Measurements from ENCODE around the gene OBSCN.
A peak's percentile ranks its signal among the peaks of the same experiment; 100 is the strongest.
"Not testable (repeated sequence)": the region's sequence is repeated elsewhere in the genome, so short reads cannot be mapped to it uniquely, and the experiment has no call there.

OBSCN gene

DNA sequence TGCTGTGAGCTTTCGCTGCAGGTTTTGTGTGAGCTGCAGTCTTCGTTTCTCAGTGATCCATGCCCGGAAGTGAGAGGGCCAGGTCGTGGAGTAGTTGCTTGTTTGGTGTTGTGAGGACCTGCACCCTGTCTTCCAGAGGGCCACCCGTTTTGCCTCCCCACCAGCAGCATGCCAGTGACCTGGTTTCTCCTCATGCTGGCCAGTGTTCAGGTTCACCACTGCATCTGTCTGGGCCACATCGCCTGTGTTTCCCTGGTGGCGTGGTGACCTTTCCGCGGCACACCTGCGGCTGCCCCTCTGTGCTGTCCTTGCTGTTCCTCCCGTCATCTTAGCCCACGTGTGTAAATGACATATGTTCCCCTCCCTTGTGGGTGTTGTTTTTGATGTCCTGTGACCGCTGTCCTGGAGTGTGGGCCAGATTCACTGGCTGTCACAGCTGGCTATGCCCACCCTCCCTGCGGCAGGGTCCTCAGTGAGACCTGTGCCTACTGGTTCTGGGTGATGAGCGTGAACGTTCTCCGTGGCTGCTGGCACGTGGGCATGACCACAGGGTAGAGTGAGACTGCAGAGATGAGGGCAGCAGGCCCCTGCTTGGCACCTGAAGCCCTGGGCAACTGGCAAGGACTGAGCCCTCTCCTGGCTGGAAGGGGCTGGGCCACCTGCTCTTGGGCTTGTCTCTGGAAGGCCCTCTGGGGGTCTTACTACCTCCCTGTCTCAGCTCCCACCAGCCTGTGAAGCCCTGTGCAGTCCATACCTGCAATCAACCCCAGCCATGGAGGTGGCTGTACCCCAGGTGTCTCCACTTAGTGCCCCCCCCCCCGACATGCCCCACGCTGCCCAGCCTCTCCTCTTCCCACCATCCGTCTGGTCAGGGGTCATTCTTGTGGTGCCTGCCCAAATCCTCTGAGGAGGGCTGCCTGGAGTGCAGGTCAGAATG, 35.0 kb upstream of the OBSCN start:
- no peak for DNase-seq

GRCh38 chr1:228173528-228174481, 34.0 kb upstream of the OBSCN start:
- DNase-seq, result not testable (repeated sequence)

DNA sequence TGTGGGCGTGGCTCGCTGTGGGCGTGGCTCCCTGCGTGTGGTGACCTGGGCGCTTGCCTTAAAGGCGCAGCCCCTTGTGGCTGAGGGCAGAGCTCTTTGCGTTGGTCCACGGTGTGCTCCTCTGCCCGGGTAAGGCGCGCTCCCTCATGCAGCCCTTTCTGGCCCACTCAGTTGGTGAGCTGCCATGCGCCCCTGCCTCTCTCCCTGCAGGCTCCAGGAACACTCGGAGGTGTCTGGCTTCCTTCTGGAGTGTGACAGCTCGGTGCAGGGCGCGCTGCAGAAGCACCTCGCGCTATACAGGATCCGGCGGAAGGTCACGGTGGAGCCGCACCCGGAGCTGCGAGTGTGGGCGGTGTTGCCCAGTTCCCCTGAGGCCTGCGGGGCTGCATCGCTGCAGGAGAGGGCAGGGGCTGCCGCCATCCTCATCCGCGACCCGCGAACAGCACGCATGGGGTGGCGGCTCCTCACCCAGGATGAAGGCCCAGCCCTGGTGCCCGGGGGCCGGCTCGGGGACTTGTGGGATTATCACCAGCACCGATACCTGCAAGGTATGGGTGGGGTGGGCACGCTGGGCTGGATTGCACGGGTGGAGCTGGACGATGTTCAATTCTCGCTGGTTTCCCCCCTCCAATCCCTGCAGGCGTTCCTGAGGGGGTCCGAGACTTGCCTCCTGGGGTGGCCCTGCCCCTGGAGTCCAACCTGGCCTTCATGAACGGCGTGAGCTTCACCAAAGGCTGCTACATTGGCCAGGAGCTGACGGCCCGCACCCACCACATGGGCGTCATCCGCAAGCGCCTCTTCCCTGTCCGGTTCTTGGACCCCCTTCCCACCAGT, 33.1 kb upstream of the OBSCN start:
- no peak for DNase-seq

GRCh38 chr1:228175316-228176023, 32.4 kb upstream of the OBSCN start:
- no peak for DNase-seq

- no peak for DNase-seq
These were observed 31.8 kb upstream of the OBSCN start for GRCh38 chr1:228176024-228176395.

DNA sequence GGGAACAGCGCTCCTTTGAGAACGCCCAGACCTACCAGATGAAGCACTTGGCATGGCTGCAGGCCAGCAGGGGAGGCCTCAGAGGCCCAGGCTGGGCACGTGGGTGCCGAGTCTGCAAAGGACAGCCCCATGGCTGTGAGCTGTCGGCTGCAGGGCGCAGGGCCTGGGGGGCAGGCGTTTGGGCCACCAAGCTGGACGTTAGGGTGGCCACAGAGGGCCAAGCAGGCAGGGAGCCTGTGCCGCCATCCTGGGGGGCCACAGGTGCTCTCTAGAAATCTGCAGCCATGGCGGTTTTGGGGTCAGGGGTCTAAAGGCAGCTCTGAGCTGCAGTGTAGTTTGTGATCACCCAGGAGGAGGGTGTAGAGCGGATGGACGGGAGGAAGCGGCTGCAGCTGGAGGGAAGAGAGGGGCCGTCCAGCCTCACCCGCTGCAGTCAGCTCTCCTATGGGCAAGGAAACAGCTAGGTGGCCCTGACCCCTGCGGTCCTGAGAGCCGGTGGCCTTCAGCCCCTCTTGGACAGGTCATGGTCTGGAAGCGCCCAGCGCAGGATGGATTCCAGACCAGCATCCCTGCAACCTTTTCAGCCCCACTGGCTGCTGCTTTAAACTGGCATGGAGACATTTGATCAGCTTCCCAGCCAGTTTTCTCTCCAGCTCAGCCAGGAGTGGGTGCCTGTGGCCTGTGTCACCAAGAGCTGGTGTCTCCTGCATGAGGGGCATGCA, 31.2 kb upstream of the OBSCN start:
- DNase-seq, result no peak

DNA sequence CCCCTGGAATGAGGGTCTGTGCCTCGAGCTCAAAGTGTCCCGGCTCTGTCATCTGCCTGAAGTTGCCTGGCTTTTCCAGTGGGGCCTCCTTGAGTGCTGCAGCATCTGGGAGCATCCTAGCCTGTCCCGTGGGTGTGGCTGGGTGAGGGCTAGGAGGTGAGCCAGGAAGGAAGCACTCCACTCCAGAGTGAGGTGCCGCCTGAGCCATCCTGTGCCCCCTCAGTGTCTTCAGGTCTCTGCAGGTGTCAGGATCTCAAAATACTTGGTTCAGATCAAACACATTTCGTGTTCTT, 30.7 kb upstream of the OBSCN start:
- no peak for DNase-seq

DNA sequence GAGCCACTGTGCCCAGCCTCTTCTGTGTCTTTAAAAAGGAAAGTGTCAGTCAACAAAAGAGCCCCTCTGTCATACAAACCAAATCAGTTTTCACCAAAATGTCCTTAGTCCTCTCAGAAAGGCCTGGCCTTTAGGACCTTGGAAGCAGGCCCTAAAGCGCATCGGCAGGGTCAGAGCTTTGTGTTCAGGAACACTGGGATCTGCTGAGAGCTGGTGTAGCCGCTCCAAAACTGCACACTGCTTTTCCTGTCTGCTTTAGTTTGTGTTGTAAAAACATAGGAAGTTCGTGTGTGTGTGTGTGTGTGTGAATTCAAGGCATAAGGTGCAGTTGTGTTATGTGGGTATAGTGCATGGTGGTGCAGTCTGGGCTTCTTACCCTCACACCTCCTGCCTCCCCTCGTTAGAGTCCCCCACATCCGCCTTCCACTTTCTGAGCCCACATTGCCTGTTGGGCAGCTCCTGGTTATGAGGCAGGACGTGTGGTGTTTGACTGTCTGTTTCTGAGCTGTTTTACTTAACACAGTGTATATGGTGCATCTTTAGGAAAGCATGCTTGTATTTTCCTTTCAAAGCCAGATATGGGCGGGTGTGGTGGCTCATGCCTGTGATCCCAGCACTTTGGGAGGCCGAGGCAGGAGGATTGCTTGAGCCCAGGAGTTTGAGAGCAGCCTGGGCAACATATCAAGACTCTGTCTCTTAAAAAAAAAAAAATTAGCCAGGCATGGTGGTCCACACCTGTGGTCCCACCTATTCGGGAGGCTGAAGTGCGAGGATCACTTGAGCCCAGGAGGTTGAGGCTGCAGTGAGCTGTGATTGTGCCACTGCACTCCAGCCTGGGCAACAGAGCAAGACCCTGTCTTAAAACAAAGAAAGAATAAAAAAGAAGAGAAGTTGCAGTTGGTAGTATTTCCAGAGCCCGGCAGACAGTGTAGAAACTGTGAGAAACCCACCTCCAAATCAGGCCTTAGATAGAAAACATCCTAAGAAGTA, 29.8 kb upstream of the OBSCN start:
- DNase-seq, result no peak

DNA sequence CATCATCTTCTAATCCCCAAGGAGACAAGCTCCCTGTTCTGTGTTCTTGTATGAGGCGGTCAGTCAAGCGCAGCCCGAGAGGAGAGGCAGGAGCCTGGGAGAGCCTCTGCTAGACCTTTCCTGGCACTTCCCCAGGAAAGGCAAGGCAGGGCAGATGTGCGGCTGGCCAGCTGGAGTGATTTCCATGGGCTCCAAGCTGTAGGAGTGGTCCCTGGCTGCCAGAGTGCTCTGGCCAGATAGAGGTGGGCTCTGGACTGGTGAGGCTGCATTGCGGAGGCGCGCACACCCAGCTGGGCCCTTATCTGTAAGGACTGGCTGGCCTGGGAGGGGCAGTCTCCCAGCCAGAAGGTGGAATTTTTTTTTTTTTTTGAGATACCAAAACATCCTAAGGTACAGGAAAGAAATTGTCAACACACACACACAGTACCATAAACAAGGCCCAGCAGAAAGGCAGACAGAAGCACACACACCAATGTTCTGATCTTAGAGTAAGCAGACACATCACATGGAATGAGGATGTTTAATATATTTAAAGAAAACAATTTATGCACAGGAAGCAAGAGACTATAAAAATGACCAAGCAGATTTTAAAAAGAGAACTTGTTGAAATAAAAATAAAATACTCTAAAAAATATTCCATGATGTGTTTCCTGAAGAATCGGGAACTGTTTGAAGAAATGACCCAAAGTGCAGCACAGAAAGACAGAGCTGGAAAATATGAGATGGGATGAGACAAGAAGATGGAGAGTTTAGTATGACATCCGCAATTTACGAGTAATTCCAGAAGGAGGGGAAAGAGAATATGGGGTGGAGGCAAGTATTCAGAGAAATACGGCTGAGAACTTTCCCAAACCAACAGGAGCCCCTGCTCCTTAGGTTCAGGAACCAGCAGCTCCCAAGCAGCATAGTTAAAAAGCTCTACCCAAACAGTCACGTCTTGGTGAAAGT, 28.8 kb upstream of the OBSCN start:
- peak; percentile 16 for DNase-seq

DNA sequence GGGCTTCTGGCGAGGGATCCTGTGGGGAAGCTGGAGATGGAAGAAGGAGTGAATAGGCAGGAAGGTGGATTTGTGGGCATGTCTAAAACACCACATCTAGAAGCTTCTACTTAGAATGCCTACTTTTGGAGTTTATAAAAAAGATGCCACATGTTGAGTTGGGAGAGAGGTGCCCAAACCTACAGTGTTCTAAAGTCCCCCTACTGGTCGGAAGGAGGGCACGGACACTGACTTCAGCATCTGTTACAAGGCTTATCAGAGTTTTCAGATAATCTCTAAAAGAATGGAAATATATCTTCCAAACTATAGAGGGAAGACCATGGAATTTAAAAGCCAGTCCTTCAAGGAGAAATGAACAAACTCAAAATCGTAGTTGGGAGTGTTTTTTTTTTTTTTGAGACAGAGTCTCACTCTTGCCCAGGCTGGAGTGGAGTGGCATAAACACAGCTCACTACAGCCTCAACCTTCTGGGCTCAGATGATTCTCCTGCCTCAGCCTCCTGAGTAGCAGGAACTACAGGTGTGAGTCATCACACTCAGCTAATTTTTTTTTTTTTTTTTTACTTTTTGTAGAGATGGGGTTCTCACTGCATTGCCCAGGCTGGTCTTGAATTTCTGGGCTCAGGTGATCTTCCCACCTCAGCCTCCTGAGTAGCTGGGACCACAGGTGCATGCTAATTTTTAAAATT, 27.4 kb upstream of the OBSCN start:
- no peak for DNase-seq

GRCh38 chr1:228180959-228181644, 26.7 kb upstream of the OBSCN start:
- no peak for DNase-seq

DNA sequence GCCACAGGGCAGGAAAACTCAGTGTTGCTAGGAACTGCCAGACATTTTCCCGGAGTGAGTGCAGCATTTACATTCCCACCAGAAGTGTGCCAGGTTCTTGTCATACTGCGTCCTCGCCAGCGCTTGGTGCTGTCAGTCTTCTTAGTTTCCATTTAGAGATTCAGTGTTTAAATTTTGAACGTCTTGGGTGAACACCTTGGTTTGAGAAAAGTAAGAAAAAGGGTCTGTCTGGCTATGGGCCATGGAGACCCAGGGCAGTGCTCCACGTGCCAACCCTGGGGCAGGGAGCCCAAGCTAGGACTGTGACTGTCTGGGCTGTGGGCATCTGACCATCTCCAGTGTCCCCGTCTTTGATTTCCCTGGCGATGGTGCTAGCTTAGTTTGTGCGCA, 26.2 kb upstream of the OBSCN start:
- DNase-seq, result no peak

- no peak for DNase-seq
These were observed 25.4 kb upstream of the OBSCN start for GRCh38 chr1:228182296-228183030.

DNA sequence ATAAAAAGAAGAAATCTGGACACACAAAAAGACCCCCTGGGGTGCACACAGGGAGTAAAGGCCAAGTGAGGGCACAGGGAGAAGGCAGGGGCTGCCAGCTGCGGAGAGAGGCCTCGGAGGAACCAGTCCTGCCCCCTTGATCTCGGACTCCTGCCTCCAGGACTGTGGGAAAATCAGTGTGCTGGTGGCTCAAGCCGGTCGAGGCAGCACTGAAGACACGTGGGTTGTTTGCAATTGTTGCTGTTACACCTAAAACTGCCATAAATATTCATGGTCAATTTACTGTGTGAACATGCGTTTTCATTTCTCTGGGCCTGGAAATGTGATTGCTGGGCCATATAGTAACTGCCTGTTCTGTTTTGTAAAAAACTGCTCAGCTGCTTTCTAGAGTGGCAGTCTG, 23.7 kb upstream of the OBSCN start:
- no peak for DNase-seq

DNA sequence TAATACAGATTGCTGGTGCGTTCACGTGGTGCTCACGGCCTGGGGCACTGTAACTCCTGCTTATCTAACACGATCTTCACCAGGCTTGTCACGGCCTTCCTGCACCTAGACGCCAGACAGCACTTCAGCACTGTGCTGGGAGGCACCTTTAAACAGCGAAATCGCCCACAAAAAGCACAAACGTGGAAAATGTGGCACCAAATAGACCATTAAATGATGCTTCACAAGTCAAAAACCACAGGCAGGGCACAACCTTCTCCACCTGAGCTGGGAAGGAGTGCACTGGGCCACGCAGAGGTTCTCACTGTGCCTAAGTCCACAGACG, 22.2 kb upstream of the OBSCN start:
- no peak for DNase-seq

GRCh38 chr1:228188249-228188648, 19.6 kb upstream of the OBSCN start:
- not testable (repeated sequence) for DNase-seq

DNA sequence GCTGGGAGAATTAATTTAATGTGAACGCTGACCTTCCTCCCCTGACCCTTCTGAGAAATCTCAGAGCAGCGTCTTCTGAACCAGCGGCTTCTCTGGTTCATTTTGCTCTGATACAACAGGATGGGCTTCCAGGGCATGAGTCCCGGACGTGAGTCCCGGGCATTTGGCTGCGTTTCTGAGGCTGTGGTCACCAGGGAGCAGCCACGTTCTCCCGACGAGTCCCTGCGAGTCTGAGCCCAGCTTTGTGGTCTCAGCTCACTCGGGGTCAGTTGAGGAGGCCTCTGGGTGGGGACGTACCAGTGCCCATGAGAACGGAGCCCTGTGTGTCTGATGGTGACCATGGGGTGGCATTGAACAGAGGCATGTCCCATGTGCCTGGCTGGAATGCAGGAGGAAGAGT, 17.7 kb upstream of the OBSCN start:
- no peak for DNase-seq
